HepG2 (cell line): ENCODE measurements around the gene THAP9. TPM values are rescaled to one million over a fixed set of nuclear protein-coding genes. Genes with fewer than 3 reads are reported as not detected.

Experiments used
- ATF7 ChIP-seq, 2 experiments: fragments of 450-650 bp in 1 of 2; sonication (generic) in 1 of 2; formaldehyde crosslinking in 1 of 2; IDR thresholded peaks; 2 replicates each; pipeline versions ENCODE4 v1.4.0 to v1.6.1; 2016 to 2020; ENCODE audit warnings: antibody characterized with exemption in 1 of 2, mild to moderate bottlenecking in 1 of 2, missing genetic modification reagents in 1 of 2
- BATF2 ChIP-seq: sonication (generic); formaldehyde crosslinking; IDR thresholded peaks from 2 replicates; pipeline ENCODE4 v1.8.0; 2022; ENCODE audit warnings: mild to moderate bottlenecking, missing genetic modification reagents, moderate library complexity
- EZH2 ChIP-seq: conservative IDR thresholded peaks from 2 replicates; pipeline ENCODE4 v1.6.1; 2012; ENCODE audit warnings: mild to moderate bottlenecking, low read depth, low read length, moderate library complexity
- HMGXB3 ChIP-seq: sonication (generic); formaldehyde crosslinking; IDR thresholded peaks from 2 replicates; pipeline ENCODE4 v1.4.0; 2020; ENCODE audit warnings: missing genetic modification reagents, borderline replicate concordance
- MLLT10 ChIP-seq: sonication (generic); formaldehyde crosslinking; IDR thresholded peaks from 2 replicates; pipeline ENCODE4 v1.4.0; 2020; ENCODE audit warnings: missing genetic modification reagents
- REPIN1 ChIP-seq: sonication (generic); formaldehyde crosslinking; IDR thresholded peaks from 2 replicates; pipeline ENCODE4 v1.8.0; 2022; ENCODE audit warnings: missing genetic modification reagents, low read depth, mild to moderate bottlenecking, borderline replicate concordance
- SMAD3 ChIP-seq: sonication (generic); formaldehyde crosslinking; IDR thresholded peaks from 2 replicates; pipeline ENCODE4 v1.4.0; 2020; ENCODE audit warnings: missing genetic modification reagents
- TBL1XR1 ChIP-seq: fragments of 150-350 bp; IDR thresholded peaks from 2 replicates; pipeline ENCODE4 v1.6.1; 2014; ENCODE audit warnings: borderline replicate concordance, low read length; ENCODE audit not compliant: partially characterized antibody
- TMF1 ChIP-seq: sonication (generic); formaldehyde crosslinking; IDR thresholded peaks from 2 replicates; pipeline ENCODE4 v1.8.1; 2022; ENCODE audit warnings: low read depth, missing genetic modification reagents
- TP53 ChIP-seq: sonication (generic); formaldehyde crosslinking; conservative IDR thresholded peaks from 2 replicates; pipeline ENCODE4 v1.4.0; 2020; ENCODE audit warnings: missing genetic modification reagents
- ZNF337 ChIP-seq: sonication (generic); formaldehyde crosslinking; IDR thresholded peaks from 2 replicates; pipeline ENCODE4 v1.5.1; 2020; ENCODE audit warnings: missing genetic modification reagents, low read depth, mild to moderate bottlenecking, borderline replicate concordance
- ZNF704 ChIP-seq: sonication (generic); formaldehyde crosslinking; IDR thresholded peaks from 2 replicates; pipeline ENCODE4 v1.8.1; 2023; ENCODE audit warnings: mild to moderate bottlenecking, inconsistent platforms, moderate library complexity, missing genetic modification reagents, borderline replicate concordance
- ZNF883 ChIP-seq: sonication (generic); formaldehyde crosslinking; IDR thresholded peaks from 2 replicates; pipeline ENCODE4 v1.5.1; 2020; ENCODE audit warnings: mild to moderate bottlenecking, missing genetic modification reagents; ENCODE audit errors: not compliant biosample characterization
- ZSCAN12 ChIP-seq: sonication (generic); formaldehyde crosslinking; IDR thresholded peaks from 2 replicates; pipeline ENCODE4 v1.9.0; 2021; ENCODE audit warnings: mild to moderate bottlenecking, missing genetic modification reagents
- ZSCAN21 ChIP-seq: sonication (generic); formaldehyde crosslinking; IDR thresholded peaks from 2 replicates; pipeline ENCODE4 v1.8.0; 2022; ENCODE audit warnings: mild to moderate bottlenecking, missing genetic modification reagents, moderate library complexity, borderline replicate concordance
- polyA plus RNA-seq, 8 experiments: library from polyadenylated mRNA; depleted of rRNA in 3 of 8; stranded (reverse) in 7 of 8; unstranded in 1 of 8; fragments of >200 nt; fragmentation: Illumina TruSeq in 4 of 8; extraction: Trizol in 4 of 8; gene quantifications; 2 replicates each; pipeline versions ENCODE4 v1.2.1 to v1.2.3, GENCODE V29; 2011 to 2016; ENCODE audit warnings: low read depth in 4 of 8, missing spikeins in 1 of 8, mixed read lengths in 1 of 8; ENCODE audit not compliant: insufficient read depth in 1 of 8
- total RNA-seq, 5 experiments: library from RNA; depleted of rRNA; stranded (reverse); fragments of >200 nt; fragmentation: Illumina TruSeq; extraction: Trizol; gene quantifications; 2 replicates each; pipeline ENCODE4 v1.2.3, GENCODE V29; 2016; ENCODE audit warnings: low read depth in 1 of 5
- TF ChIP-seq, protein P1 (sequence below): sonication (generic); formaldehyde crosslinking; IDR thresholded peaks from 2 replicates; pipeline ENCODE4 v1.8.1; 2022; ENCODE audit warnings: low read depth, mild to moderate bottlenecking, missing genetic modification reagents
- TF ChIP-seq, protein P2 (sequence below): sonication (generic); formaldehyde crosslinking; IDR thresholded peaks from 2 replicates; pipeline ENCODE4 v1.8.1; 2022; ENCODE audit warnings: mild to moderate bottlenecking, missing genetic modification reagents

Gene THAP9
- total and polyA plus RNA-seq, 2 of the 13 experiments (the other 11 are each of a cell fraction or from before 2014, with no cell fraction given), result 6.0 to 7.2 TPM

- TF ChIP-seq, protein P1, sequence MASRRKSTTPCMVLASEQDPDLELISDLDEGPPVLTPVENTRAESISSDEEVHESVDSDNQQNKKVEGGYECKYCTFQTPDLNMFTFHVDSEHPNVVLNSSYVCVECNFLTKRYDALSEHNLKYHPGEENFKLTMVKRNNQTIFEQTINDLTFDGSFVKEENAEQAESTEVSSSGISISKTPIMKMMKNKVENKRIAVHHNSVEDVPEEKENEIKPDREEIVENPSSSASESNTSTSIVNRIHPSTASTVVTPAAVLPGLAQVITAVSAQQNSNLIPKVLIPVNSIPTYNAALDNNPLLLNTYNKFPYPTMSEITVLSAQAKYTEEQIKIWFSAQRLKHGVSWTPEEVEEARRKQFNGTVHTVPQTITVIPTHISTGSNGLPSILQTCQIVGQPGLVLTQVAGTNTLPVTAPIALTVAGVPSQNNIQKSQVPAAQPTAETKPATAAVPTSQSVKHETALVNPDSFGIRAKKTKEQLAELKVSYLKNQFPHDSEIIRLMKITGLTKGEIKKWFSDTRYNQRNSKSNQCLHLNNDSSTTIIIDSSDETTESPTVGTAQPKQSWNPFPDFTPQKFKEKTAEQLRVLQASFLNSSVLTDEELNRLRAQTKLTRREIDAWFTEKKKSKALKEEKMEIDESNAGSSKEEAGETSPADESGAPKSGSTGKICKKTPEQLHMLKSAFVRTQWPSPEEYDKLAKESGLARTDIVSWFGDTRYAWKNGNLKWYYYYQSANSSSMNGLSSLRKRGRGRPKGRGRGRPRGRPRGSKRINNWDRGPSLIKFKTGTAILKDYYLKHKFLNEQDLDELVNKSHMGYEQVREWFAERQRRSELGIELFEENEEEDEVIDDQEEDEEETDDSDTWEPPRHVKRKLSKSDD (CRISPR knock-in tag), result peak; percentile 95
- TF ChIP-seq ZNF704 (CRISPR knock-in tag) (no peak), ZSCAN21 (peak; percentile 96; the same call in 1 of the 2 replicates), ZNF337 (CRISPR knock-in tag) (peak; percentile 96; the same call in 1 of the 2 replicates), TBL1XR1 (no peak), REPIN1 (CRISPR knock-in tag) (peak; percentile 98), TMF1 (CRISPR knock-in tag) (peak; percentile 93), SMAD3 (CRISPR knock-in tag) (0 out of 2 replicates have a peak, but pooled peaks have one; percentile 81), ZSCAN12 (CRISPR knock-in tag) (0 out of 2 replicates have a peak, but pooled peaks have one; percentile 45), ZNF883 (CRISPR knock-in tag) (peak; percentile 96), EZH2 (no peak), ATF7 (IDR thresholded peaks at IDR 0.05) (0 out of 2 replicates have a peak, but pooled peaks have one; percentile 8), ATF7 (CRISPR knock-in tag; IDR thresholded peaks at IDR 0.05) (no peak), TP53 (CRISPR knock-in tag) (no peak), MLLT10 (CRISPR knock-in tag) (peak; percentile 87; the same call in 1 of the 2 replicates), HMGXB3 (CRISPR knock-in tag) (peak; percentile 47; the same call in 1 of the 2 replicates), BATF2 (CRISPR knock-in tag) (no peak)
- TF ChIP-seq, protein P2, sequence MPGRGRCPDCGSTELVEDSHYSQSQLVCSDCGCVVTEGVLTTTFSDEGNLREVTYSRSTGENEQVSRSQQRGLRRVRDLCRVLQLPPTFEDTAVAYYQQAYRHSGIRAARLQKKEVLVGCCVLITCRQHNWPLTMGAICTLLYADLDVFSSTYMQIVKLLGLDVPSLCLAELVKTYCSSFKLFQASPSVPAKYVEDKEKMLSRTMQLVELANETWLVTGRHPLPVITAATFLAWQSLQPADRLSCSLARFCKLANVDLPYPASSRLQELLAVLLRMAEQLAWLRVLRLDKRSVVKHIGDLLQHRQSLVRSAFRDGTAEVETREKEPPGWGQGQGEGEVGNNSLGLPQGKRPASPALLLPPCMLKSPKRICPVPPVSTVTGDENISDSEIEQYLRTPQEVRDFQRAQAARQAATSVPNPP (CRISPR knock-in tag), result peak; percentile 92
These were observed 9.4 kb upstream of the THAP9 start, which contains the start of gene SEC31A (continued) for GRCh38 chr4:82890901-82891706.
